ENCODE measurements around the gene PRR36.

DNA sequence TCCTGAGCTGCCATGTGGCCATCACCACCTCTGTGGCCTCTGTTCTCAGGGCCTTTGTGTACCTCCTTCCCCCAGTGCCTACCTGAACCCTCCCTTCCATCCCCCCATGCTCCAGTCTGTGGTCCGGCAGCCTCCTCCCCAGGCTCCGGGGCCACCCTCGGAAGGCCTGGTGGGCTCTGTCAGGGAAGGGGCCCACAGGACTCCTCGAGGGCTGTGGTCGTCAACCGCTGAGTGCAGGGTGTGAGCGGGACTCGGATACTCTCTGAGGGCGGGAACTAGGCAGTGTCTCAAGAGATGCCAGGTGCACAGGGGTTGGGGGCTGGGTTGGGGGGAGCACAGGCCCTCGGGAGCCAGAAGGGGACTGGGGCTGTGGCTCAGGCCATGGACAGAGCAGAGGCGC, 33.4 kb upstream of the PRR36 start:
- no peak for TF ChIP-seq POLR2A (IDR thresholded peaks at IDR 0.05)
- TF ChIP-seq, protein P1, sequence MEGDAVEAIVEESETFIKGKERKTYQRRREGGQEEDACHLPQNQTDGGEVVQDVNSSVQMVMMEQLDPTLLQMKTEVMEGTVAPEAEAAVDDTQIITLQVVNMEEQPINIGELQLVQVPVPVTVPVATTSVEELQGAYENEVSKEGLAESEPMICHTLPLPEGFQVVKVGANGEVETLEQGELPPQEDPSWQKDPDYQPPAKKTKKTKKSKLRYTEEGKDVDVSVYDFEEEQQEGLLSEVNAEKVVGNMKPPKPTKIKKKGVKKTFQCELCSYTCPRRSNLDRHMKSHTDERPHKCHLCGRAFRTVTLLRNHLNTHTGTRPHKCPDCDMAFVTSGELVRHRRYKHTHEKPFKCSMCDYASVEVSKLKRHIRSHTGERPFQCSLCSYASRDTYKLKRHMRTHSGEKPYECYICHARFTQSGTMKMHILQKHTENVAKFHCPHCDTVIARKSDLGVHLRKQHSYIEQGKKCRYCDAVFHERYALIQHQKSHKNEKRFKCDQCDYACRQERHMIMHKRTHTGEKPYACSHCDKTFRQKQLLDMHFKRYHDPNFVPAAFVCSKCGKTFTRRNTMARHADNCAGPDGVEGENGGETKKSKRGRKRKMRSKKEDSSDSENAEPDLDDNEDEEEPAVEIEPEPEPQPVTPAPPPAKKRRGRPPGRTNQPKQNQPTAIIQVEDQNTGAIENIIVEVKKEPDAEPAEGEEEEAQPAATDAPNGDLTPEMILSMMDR (IDR thresholded peaks at IDR 0.05) = no peak

All from thyroid gland (tissue), 4 donors.